Fibroblast of lung (primary cell): Measurements from ENCODE around the gene HOXC11. TPM values are rescaled to one million over a fixed set of nuclear protein-coding genes. Genes with fewer than 3 reads are reported as not detected.

ENCODE experiments used
- DNase-seq, 2 donors: peaks; one replicate each; pipeline versions ENCODE4 v3.0.0 to v3.0.0-alpha.2; 2010; ENCODE audit warnings: low read depth in 2 of 2
- H2AFZ ChIP-seq: 2 replicates; pipeline ENCODE4 v1.5.1; 2012; ENCODE audit warnings: low read length, control low read depth, inconsistent platforms
- H3K27ac ChIP-seq: 2 replicates; pipeline ENCODE4 v1.5.1; 2011; ENCODE audit warnings: low read length, control low read depth; ENCODE audit not compliant: insufficient read depth
- H3K27me3 ChIP-seq: 2 replicates; pipeline ENCODE4 v1.5.1; 2011; ENCODE audit warnings: mild to moderate bottlenecking, low read length; ENCODE audit not compliant: control insufficient read depth, insufficient read depth
- H3K36me3 ChIP-seq: 2 replicates; pipeline ENCODE4 v1.5.1; 2011; ENCODE audit warnings: low read length; ENCODE audit not compliant: control insufficient read depth, insufficient read depth
- H3K4me1 ChIP-seq: 2 replicates; pipeline ENCODE4 v1.5.1; 2011; ENCODE audit warnings: low read length; ENCODE audit not compliant: control insufficient read depth, insufficient read depth; ENCODE audit errors: extremely low read depth
- H3K4me2 ChIP-seq: 2 replicates; pipeline ENCODE4 v1.5.1; 2011; ENCODE audit warnings: low read length, control low read depth; ENCODE audit not compliant: insufficient read depth; ENCODE audit errors: extremely low read depth
- H3K4me3 ChIP-seq, 4 experiments: fragments of 200-600 bp in 1 of 4; sonication (generic) in 1 of 4; replicated peaks in 1 of 4; 2 replicates each; pipeline ENCODE4 v1.5.1; 2011 to 2016; ENCODE audit warnings: low read length in 4 of 4, low read depth in 3 of 4, mild to moderate bottlenecking in 3 of 4, control low read depth in 2 of 4, inconsistent platforms in 1 of 4, mixed read lengths in 1 of 4; ENCODE audit not compliant: insufficient read depth in 1 of 4; ENCODE audit errors: control extremely low read depth in 1 of 4
- H3K79me2 ChIP-seq: 2 replicates; pipeline ENCODE4 v1.5.1; 2012; ENCODE audit warnings: mild to moderate bottlenecking, low read length, inconsistent platforms; ENCODE audit not compliant: control insufficient read depth, insufficient read depth
- H3K9ac ChIP-seq: 2 replicates; pipeline ENCODE4 v1.5.1; 2011; ENCODE audit warnings: mild to moderate bottlenecking, low read length, control low read depth; ENCODE audit not compliant: insufficient read depth
- H3K9me3 ChIP-seq: 2 replicates; pipeline ENCODE4 v1.5.1; 2012; ENCODE audit warnings: low read depth, low read length; ENCODE audit not compliant: control insufficient read depth, insufficient read depth
- H4K20me1 ChIP-seq: 2 replicates; pipeline ENCODE4 v1.5.1; 2011; ENCODE audit warnings: low read length; ENCODE audit not compliant: control insufficient read depth, insufficient read depth; ENCODE audit errors: extremely low read depth
- EZH2 ChIP-seq: IDR thresholded peaks from 2 replicates; pipeline ENCODE4 v1.5.1; 2012; ENCODE audit warnings: low read length, control low read depth, mild to moderate bottlenecking; ENCODE audit errors: missing control alignments
- polyA plus RNA-seq, 2 donors: library from polyadenylated mRNA; depleted of rRNA in 1 of 2; stranded (reverse) in 1 of 2; unstranded in 1 of 2; fragments of >200 nt; gene quantifications; 2 replicates each; pipeline ENCODE4 v1.2.1, GENCODE V29; 2011 to 2012; ENCODE audit warnings: missing spikeins in 1 of 2
- total RNA-seq: library from RNA; depleted of rRNA; stranded (reverse); fragments of >200 nt; gene quantifications from 2 replicates; pipeline ENCODE4 v1.2.1, GENCODE V29; 2014
- TF ChIP-seq, protein P1 (sequence below), 2 donors: IDR thresholded peaks in 1 of 2; conservative IDR thresholded peaks in 1 of 2; 1 replicate in 1 of 2; 2 replicates in 1 of 2; pipeline ENCODE4 v1.5.1; 2011 to 2012; ENCODE audit warnings: low read length in 2 of 2, control low read depth in 1 of 2, inconsistent platforms in 1 of 2, low read depth in 1 of 2, mild to moderate bottlenecking in 1 of 2

Gene HOXC11
- total and polyA plus RNA-seq, 2 donors (not counting 1 experiment from before 2014, with no cell fraction given): not detected

DNA sequence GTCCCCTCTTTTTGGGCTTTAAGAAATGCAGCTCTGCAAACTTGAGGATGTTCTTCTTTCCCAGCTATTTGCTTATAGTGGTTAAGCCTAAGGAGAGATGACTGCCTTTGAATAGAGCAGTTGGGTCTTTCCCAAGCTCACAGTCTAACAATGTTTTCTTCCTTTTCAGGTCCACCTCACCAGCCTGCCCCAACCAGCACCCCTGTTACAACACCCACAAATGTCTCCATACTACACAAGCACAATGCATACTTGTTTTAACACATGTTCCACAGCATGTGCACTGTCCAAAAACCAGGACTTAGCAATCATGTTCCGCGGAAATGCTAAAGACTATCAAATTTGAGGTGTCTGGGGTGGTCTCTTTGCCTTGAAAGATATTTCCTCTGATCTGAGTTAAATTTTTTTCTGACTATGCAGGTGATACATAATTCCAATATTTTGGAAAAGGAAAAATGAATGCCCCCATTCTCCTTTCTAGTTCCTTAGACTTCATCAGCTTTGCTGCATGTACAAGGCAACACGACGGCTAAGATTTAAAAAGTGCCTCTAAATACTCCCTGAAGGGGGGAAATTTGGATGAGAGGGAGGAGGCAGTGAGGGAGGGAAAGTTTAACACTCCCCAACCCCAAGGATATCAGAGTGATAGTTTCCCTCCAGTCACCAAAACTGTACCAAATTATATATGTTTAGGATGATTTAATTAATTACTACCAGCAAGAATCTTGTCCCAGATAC, 40.9 kb upstream of the HOXC11 start:
- Histone ChIP-seq H3K79me2 (no peaks in the 10 kb centered on the region), H3K9me3 (no peaks in the 10 kb centered on the region), H3K36me3 (no peaks in the 10 kb centered on the region), H2AFZ (no peak overlapping the region), H4K20me1 (no peaks in the 10 kb centered on the region), H3K27ac (no peak overlapping the region), H3K4me1 (no peaks in the 10 kb centered on the region), H3K4me3 (no peak overlapping the region), H3K9ac (no peak overlapping the region), H3K27me3 (peaks cover 85% of the 10 kb centered on the region), H3K4me2 (no peak overlapping the region)
- no peak for TF ChIP-seq EZH2
- TF ChIP-seq, protein P1, sequence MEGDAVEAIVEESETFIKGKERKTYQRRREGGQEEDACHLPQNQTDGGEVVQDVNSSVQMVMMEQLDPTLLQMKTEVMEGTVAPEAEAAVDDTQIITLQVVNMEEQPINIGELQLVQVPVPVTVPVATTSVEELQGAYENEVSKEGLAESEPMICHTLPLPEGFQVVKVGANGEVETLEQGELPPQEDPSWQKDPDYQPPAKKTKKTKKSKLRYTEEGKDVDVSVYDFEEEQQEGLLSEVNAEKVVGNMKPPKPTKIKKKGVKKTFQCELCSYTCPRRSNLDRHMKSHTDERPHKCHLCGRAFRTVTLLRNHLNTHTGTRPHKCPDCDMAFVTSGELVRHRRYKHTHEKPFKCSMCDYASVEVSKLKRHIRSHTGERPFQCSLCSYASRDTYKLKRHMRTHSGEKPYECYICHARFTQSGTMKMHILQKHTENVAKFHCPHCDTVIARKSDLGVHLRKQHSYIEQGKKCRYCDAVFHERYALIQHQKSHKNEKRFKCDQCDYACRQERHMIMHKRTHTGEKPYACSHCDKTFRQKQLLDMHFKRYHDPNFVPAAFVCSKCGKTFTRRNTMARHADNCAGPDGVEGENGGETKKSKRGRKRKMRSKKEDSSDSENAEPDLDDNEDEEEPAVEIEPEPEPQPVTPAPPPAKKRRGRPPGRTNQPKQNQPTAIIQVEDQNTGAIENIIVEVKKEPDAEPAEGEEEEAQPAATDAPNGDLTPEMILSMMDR (conservative IDR thresholded peaks at IDR 0.05 in 1 of 2, IDR thresholded peaks at IDR 0.05 in 1 of 2; ENCODE audit: low read depth in 1 of 2, low read length in 2 of 2): no peak
- no peak for DNase-seq

DNA sequence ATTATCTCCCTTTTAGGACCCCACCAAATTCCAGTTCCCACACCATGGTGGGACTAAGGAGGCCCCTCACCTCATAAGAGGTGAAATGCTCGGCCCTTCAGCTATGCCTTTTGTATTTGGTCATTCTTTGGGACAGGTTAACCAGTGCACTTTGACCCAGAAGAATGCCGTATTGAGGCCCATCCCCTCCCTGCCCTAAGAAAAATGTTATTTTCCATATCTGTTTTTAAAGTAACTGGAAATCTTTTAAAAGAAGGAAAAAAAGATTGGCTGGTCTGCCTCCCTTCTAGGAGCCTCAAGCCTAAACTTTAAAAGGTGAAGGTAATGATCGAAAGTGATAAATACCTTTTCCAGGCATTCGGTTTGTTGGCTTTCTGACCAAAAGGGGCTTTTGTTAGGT, 40.0 kb upstream of the HOXC11 start:
- DNase-seq: no peak
- Histone ChIP-seq H3K9me3 (no peaks in the 10 kb centered on the region), H3K4me2 (no peak overlapping the region), H3K27me3 (peaks cover 85% of the 10 kb centered on the region), H3K9ac (no peak overlapping the region), H3K27ac (no peak overlapping the region), H3K4me1 (no peaks in the 10 kb centered on the region), H4K20me1 (no peaks in the 10 kb centered on the region), H3K79me2 (no peaks in the 10 kb centered on the region), H3K4me3 (no peak overlapping the region), H2AFZ (no peak overlapping the region), H3K36me3 (no peaks in the 10 kb centered on the region)
- TF ChIP-seq EZH2: no peak
- TF ChIP-seq, protein P1 (conservative IDR thresholded peaks at IDR 0.05 in 1 of 2, IDR thresholded peaks at IDR 0.05 in 1 of 2; ENCODE audit: low read depth in 1 of 2, low read length in 2 of 2): no peak

DNA sequence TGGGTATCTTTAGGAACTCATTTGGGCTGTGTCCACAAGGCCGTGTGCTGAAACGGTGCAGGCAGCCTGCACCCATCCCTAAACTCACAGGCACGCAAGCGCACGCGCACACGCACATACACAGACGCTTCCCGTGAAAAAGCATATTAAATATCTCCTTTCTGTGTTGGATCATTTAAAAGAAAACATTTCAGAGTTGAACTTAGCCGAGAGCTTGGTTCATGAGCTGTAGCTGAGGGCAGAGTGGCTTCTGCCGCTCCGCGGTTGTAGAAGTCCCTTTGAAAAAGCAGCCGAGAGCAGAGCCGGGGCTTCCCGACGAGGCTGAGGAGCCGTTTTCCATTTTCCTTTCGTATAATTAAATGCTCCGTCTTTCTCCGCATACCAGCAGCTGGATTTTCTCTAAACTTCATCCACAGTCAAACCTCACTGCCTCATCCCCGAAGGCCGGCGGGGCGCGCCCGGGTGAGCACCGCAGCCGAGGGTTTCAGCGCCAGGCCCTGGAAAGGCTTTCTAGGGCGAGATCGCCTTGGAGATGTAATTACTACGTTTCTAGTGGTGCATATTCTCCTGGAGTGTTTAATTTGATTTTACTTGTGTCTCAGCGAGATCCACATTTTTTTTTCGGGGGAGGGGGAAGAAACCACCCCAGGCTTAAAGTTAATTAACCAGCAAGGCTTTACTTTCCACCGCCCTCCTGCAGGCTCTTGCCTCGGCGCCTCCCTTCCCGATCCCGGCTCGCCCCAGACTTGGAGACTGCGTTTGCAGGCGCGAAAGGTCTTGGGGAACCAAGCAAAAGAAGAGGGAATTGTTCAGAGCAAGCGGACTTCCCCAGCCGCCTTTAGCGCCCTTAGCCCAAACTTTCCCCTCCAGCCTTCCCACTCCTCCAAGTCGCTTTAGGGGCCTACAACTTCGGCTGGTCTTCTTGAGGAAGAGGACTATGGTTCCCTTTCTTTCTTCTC, 37.3 kb upstream of the HOXC11 start:
- Histone ChIP-seq H3K4me2 (no peak overlapping the region), H3K9ac (no peak overlapping the region), H3K27ac (no peak overlapping the region), H3K9me3 (no peaks in the 10 kb centered on the region), H3K4me1 (no peaks in the 10 kb centered on the region), H4K20me1 (no peaks in the 10 kb centered on the region), H3K79me2 (no peaks in the 10 kb centered on the region), H3K36me3 (no peaks in the 10 kb centered on the region), H3K4me3 (no peak overlapping the region), H2AFZ (no peak overlapping the region), H3K27me3 (peaks cover 86% of the 10 kb centered on the region)
- TF ChIP-seq EZH2: peak; percentile 61
- TF ChIP-seq, protein P1 (conservative IDR thresholded peaks at IDR 0.05 in 1 of 2, IDR thresholded peaks at IDR 0.05 in 1 of 2; ENCODE audit: low read depth in 1 of 2, low read length in 2 of 2): no peak
- no peak for DNase-seq
